T-cell (primary cell): ENCODE measurements around the gene LTBP2. TPM values are rescaled to one million over a fixed set of nuclear protein-coding genes. Genes with fewer than 3 reads are reported as not detected.

ENCODE experiments used
- ATAC-seq, 4 experiments: fragments of 200-7000 bp in 3 of 4; fragments of 150-1000 bp in 1 of 4; cut with Tn5 transposase; replicated peaks in 1 of 4; 1 replicate in 3 of 4; 2 replicates in 1 of 4; pipeline ENCODE4 v1.10.0; 2021; ENCODE audit warnings: moderate library complexity in 3 of 4, mild to moderate bottlenecking in 2 of 4, moderate number of reproducible peaks in 1 of 4
- CTCF ChIA-PET, 2 donors: fragments of 300-600 bp; sonication (Branson Sonifier 250); formaldehyde crosslinking; loops; one replicate each; lab custom pipeline; 2022; ENCODE audit warnings: antibody characterized with exemption in 2 of 2; lab: Charles Lee
- POLR2A ChIA-PET, 2 donors: fragments of 300-600 bp; sonication (Branson Sonifier 250); formaldehyde crosslinking; loops; one replicate each; lab custom pipeline; 2022; ENCODE audit warnings: antibody characterized with exemption in 2 of 2; lab: Charles Lee
- DNase-seq, 35 experiments: peaks; one replicate each; pipeline versions ENCODE4 v3.0.0 to v3.0.0-alpha.2; 2013 to 2023
- H3K27ac ChIP-seq: one replicate; pipeline ENCODE4 v1.5.1; 2013; ENCODE audit warnings: low read length
- H3K27me3 ChIP-seq, 2 experiments: replicated peaks in 1 of 2; 1 replicate in 1 of 2; 2 replicates in 1 of 2; pipeline versions ENCODE4 v1.6.1 to v1.7.0; 2013; ENCODE audit warnings: low read length in 1 of 2, mixed read lengths in 1 of 2; ENCODE audit not compliant: control insufficient read depth in 2 of 2, insufficient read depth in 2 of 2; ENCODE audit errors: extremely low read depth in 1 of 2
- H3K36me3 ChIP-seq, 2 donors: 1 replicate in 1 of 2; 2 replicates in 1 of 2; pipeline versions ENCODE4 v1.6.1 to v1.7.0; 2013; ENCODE audit warnings: low read length in 1 of 2; ENCODE audit not compliant: control insufficient read depth in 2 of 2, insufficient read depth in 1 of 2; ENCODE audit errors: extremely low read depth in 1 of 2
- H3K4me1 ChIP-seq, 2 experiments: 1 replicate in 1 of 2; 2 replicates in 1 of 2; pipeline versions ENCODE4 v1.6.1 to v1.7.0; 2013; ENCODE audit warnings: low read length in 2 of 2, mixed read lengths in 1 of 2; ENCODE audit not compliant: insufficient read depth in 2 of 2, control insufficient read depth in 1 of 2; ENCODE audit errors: extremely low read depth in 1 of 2
- H3K4me3 ChIP-seq, 2 donors: 1 replicate in 1 of 2; 2 replicates in 1 of 2; pipeline versions ENCODE4 v1.5.1 to v1.7.0; 2013; ENCODE audit warnings: mild to moderate bottlenecking in 2 of 2, low read length in 1 of 2, moderate library complexity in 1 of 2; ENCODE audit not compliant: control insufficient read depth in 1 of 2; ENCODE audit errors: extremely low read depth in 1 of 2
- H3K9me3 ChIP-seq: 2 replicates; pipeline ENCODE4 v1.7.0; 2013
- H3K27ac Mint-ChIP-seq, 2 donors: one replicate each; pipeline ENCODE4 v1.8.0; 2020 to 2021; ENCODE audit warnings: mild to moderate bottlenecking in 2 of 2, mixed read lengths in 2 of 2
- H3K27me3 Mint-ChIP-seq, 2 donors: one replicate each; pipeline ENCODE4 v1.8.0; 2021 to 2022; ENCODE audit warnings: mixed read lengths in 2 of 2
- H3K36me3 Mint-ChIP-seq: one replicate; pipeline ENCODE4 v1.8.0; 2021; ENCODE audit warnings: mixed read lengths
- H3K4me1 Mint-ChIP-seq, 3 donors: one replicate each; pipeline ENCODE4 v1.8.0; 2020 to 2022; ENCODE audit warnings: mixed read lengths in 3 of 3, mild to moderate bottlenecking in 1 of 3
- H3K4me3 Mint-ChIP-seq, 3 donors: one replicate each; pipeline ENCODE4 v1.8.0; 2020 to 2022; ENCODE audit warnings: mild to moderate bottlenecking in 3 of 3, mixed read lengths in 3 of 3, moderate library complexity in 3 of 3
- H3K9me3 Mint-ChIP-seq, 3 donors: one replicate each; pipeline ENCODE4 v1.8.0; 2020 to 2022; ENCODE audit warnings: mixed read lengths in 3 of 3
- WGBS: methylation state at CpG from one replicate; pipeline ENCODE4 v1.1.5; 2013; ENCODE audit warnings: missing lambda C conversion rate; ENCODE audit not compliant: insufficient coverage; 5-methylcytosine and 5-hydroxymethylcytosine counted together
- total RNA-seq, 35 experiments: library from RNA in 6 of 35; stranded (reverse) in 6 of 35; fragments of 120-200 nt in 1 of 35; gene quantifications; one replicate each; pipeline versions ENCODE4 v1.2.1 to v1.2.4 and lab custom pipeline; 2013 to 2026

The LTBP2 gene
- total RNA-seq, 5 donors from 2014 or later (not counting 1 experiment from before 2014, with no cell fraction given): 0.39 to 1.7 (median 1.1) TPM

DNA sequence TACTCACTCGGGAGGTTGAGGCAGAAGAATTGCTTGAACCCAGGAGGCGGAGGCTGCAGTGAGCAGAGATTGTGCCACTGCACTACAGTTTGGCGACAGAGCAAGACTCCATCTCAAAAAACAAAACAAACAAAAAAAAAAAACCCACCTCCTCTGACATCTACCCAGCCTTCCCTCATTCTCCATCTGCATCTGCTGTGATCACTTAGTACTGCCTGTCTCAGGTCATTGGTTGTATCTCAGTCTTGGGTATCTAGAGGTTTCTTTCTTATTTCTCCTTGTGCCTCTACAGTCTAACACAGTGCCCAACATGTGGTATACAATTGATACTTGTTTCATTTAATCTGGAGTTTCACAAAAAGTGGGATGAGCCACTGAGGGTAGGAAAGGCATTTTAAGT is 5.3 kb downstream of the LTBP2 start:
- Mint-ChIP-seq H3K4me1 (peaks cover 13 to 16% (median 13%) of the 10 kb centered on the region in 3 donors), H3K27ac (no peak overlapping the region), H3K4me3 (no peak overlapping the region), H3K9me3 (no peaks in the 10 kb centered on the region), H3K27me3 (no peaks in the 10 kb centered on the region), H3K36me3 (no peaks in the 10 kb centered on the region)
- DNase-seq (no peak), ATAC-seq (no peak)
- ChIA-PET POLR2A (no interaction called here), CTCF (no interaction called here)
- Histone ChIP-seq H3K36me3 (no peaks in the 10 kb centered on the region), H3K9me3 (no peaks in the 10 kb centered on the region), H3K27ac (no peak overlapping the region), H3K27me3 (peaks cover 0 to 13% of the 10 kb centered on the region in 2 experiments), H3K4me1 (peaks cover 0 to 11% of the 10 kb centered on the region in 2 experiments), H3K4me3 (no peak overlapping the region)
- WGBS: 74% methylated on average over 2 of the region's 3 CpGs

DNA sequence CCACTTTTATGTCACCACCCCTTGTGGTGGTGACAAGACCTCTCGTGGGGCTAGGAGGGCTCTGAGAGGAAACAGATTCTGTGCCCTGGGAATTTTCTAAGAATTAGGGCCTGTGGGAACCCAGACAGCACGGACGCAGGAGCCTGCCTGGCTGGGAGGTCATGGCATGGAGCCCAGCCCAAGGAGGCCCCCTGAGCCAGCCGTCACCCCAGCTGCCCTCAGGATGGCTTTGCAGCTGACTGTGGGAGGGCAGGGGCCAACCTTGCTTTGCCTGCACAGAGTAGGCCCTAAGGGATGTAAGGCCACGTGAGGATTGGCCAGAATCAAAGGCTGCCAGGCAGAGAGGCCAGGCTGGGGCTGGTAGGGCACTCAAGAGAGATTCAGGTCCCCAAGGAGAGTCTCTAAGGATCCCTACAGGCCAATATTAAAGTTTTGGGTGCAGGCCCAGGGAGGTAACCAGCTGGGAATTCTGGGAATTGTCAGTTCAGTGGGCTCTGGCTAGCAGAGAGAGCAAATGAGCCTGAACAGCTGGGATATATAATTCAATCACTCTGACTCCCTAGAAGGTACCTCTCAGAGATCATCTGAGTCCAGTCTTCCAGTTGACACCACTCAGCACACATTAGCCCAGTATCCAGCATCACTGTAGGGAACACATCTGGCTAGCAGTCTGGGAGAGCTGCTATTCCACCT is 6.4 kb downstream of the LTBP2 start:
- H3K36me3 Mint-ChIP-seq: no peaks in the 10 kb centered on the region
- no peaks in the 10 kb centered on the region for H3K9me3 Mint-ChIP-seq
- POLR2A ChIA-PET: no interaction called here
- no peaks in the 10 kb centered on the region for H3K27me3 Mint-ChIP-seq
- H3K4me3 Mint-ChIP-seq: no peak overlapping the region
- DNase-seq (no peak), ATAC-seq (no peak)
- H3K27me3 ChIP-seq: peaks cover 0 to 6% of the 10 kb centered on the region in 2 experiments
- no peaks in the 10 kb centered on the region for H3K9me3 ChIP-seq
- CTCF ChIA-PET: no interaction called here
- H3K4me3 ChIP-seq: no peak overlapping the region
- H3K27ac ChIP-seq: no peak overlapping the region
- no peaks in the 10 kb centered on the region for H3K36me3 ChIP-seq
- H3K27ac Mint-ChIP-seq: no peak overlapping the region
- WGBS: 70% methylated on average over 5 of the region's 5 CpGs
- peaks cover 13 to 16% (median 13%) of the 10 kb centered on the region in 3 donors for H3K4me1 Mint-ChIP-seq
- peaks cover 0 to 8% of the 10 kb centered on the region in 2 experiments for H3K4me1 ChIP-seq

DNA sequence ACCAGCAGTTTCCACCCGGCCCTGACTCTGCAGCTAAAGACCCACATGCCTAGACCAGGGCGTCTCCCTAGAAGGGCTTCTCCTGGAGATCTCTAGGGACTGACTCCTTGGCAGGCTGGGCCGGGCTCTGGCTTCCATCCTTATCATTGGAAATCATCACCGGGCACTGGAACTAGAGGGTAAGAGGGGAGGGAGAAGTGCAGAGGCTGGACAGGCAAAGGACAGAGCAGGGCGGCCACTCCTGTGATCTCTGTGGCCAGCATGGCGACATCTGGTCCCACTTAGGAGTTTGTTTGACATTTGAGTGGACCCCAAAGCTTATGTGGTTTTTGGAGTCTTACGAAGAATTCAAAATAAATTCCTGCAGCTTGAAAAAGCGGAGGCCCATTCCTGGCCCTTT is 7.1 kb downstream of the LTBP2 start:
- H3K27ac ChIP-seq: no peak overlapping the region
- no peak overlapping the region for H3K27ac Mint-ChIP-seq
- DNase-seq (no peak), ATAC-seq (no peak)
- CTCF ChIA-PET: interaction anchor here in 1 of 2 donors (0.7 kb wide), 1 partner anchor 15 kb away, joined by 3 read pairs; no protein-coding TSS in a partner anchor
- no peaks in the 10 kb centered on the region for H3K9me3 ChIP-seq
- peaks cover 0 to 5% of the 10 kb centered on the region in 2 experiments for H3K27me3 ChIP-seq
- no peaks in the 10 kb centered on the region for H3K27me3 Mint-ChIP-seq
- H3K4me3 Mint-ChIP-seq: no peak overlapping the region
- peaks cover 10 to 11% (median 11%) of the 10 kb centered on the region in 3 donors for H3K4me1 Mint-ChIP-seq
- 86% methylated on average over 6 of the region's 8 CpGs for WGBS
- POLR2A ChIA-PET: no interaction called here
- no peaks in the 10 kb centered on the region for H3K36me3 Mint-ChIP-seq
- H3K36me3 ChIP-seq: no peaks in the 10 kb centered on the region
- H3K4me1 ChIP-seq: peaks cover 0 to 8% of the 10 kb centered on the region in 2 experiments
- H3K9me3 Mint-ChIP-seq: no peaks in the 10 kb centered on the region
- H3K4me3 ChIP-seq: no peak overlapping the region

DNA sequence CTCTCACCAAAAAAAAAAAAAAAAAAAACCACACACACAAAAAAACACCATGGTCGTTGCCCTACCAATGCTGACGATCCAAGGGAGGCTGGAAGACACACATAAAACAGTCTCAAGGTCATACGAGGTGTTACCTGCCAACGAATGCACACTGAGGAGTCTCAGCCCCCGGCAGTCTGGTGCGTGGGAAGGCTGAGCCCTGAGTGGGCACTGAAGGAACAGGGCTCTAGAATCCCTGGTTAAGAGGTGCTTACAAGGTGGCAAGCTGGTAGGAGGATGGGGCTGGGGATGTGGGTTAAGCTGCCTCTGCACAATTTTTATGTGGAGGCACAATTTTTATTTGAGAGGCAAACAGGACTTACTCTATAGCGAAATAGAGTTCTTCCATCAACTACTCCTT is 7.9 kb downstream of the LTBP2 start:
- Mint-ChIP-seq H3K27ac (no peak overlapping the region), H3K4me3 (no peak overlapping the region), H3K36me3 (no peaks in the 10 kb centered on the region), H3K27me3 (no peaks in the 10 kb centered on the region), H3K4me1 (peaks cover 4% of the 10 kb centered on the region in 3 donors), H3K9me3 (no peaks in the 10 kb centered on the region)
- Histone ChIP-seq H3K4me3 (no peak overlapping the region), H3K27ac (no peak overlapping the region), H3K27me3 (peaks cover 0 to 5% of the 10 kb centered on the region in 2 experiments), H3K4me1 (peaks cover 0 to 3% of the 10 kb centered on the region in 2 experiments), H3K9me3 (no peaks in the 10 kb centered on the region), H3K36me3 (no peaks in the 10 kb centered on the region)
- no peak for ATAC-seq
- no peak for DNase-seq
- ChIA-PET POLR2A (no interaction called here), CTCF (interaction anchor here in 1 of 2 donors (0.6 to 0.7 kb wide), 3 partner anchors 16 to 305 kb away, joined by 3 to 10 read pairs (median 9); no protein-coding TSS in a partner anchor)
- whole genome bisulfite sequencing: 71% methylated on average over 5 of the region's 7 CpGs

DNA sequence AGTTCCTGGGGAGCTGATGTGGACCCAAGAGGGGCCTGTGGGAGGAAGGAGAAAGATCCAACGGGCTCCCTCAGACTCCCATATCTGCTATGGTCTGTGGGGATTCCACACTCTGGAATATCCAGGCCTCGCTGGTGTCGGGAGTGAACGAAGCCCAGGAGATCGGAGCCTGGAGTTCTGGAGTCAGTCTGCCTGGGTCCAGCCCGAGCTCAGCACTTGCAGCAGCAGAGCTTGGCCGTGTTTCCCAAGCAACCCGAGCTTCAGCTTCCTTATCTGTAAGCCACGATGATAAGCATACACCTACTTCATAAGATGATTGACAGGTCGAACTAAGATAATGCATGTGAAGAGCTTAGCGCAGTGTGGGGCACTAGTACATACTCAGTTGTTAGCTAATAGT is 10.1 kb downstream of the LTBP2 start:
- no peaks in the 10 kb centered on the region for H3K27me3 Mint-ChIP-seq
- no peaks in the 10 kb centered on the region for H3K36me3 Mint-ChIP-seq
- no peak for DNase-seq
- Histone ChIP-seq H3K4me3 (no peak overlapping the region), H3K9me3 (no peaks in the 10 kb centered on the region), H3K27ac (no peak overlapping the region), H3K4me1 (no peaks in the 10 kb centered on the region), H3K27me3 (peaks cover 0 to 7% of the 10 kb centered on the region in 2 experiments), H3K36me3 (no peaks in the 10 kb centered on the region)
- ChIA-PET CTCF (interaction anchor here in 1 of 2 donors (0.5 to 1.3 kb wide), 3 partner anchors 17 to 666 kb away, joined by 3 to 4 read pairs (median 3); no protein-coding TSS in a partner anchor), POLR2A (no interaction called here)
- no peak overlapping the region for H3K4me3 Mint-ChIP-seq
- H3K9me3 Mint-ChIP-seq: no peaks in the 10 kb centered on the region
- WGBS: 83% methylated on average over 8 of the region's 11 CpGs
- H3K4me1 Mint-ChIP-seq: no peaks in the 10 kb centered on the region
- no peak overlapping the region for H3K27ac Mint-ChIP-seq
- ATAC-seq: no peak

DNA sequence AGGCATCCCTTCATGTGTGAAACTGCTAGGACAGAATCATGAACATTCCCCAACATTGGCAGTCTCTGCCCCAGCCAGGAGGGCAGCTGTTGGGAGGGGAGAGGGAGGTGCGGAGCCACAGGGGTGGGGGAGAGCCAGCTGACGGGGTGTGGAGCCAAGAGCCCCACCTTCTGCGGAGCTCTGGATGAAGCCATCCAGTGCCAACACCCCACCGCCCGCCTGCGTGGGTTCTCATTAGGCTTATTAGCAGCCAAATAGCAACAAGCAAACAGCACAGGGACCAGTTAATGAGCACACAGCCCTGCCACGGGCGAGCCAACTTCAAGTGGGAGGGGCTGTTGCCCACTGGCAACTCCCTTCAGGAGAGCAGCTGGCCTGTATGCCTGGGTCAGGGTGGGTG is 12.1 kb downstream of the LTBP2 start:
- 93% methylated on average over 8 of the region's 8 CpGs for WGBS
- Mint-ChIP-seq H3K36me3 (no peaks in the 10 kb centered on the region), H3K9me3 (no peaks in the 10 kb centered on the region), H3K27ac (no peak overlapping the region), H3K4me1 (no peaks in the 10 kb centered on the region), H3K4me3 (no peak overlapping the region), H3K27me3 (no peaks in the 10 kb centered on the region)
- POLR2A ChIA-PET: no interaction called here
- Histone ChIP-seq H3K4me1 (no peaks in the 10 kb centered on the region), H3K27me3 (peaks cover 0 to 18% of the 10 kb centered on the region in 2 experiments), H3K9me3 (no peaks in the 10 kb centered on the region), H3K27ac (no peak overlapping the region), H3K36me3 (no peaks in the 10 kb centered on the region), H3K4me3 (no peak overlapping the region)
- ATAC-seq: no peak
- CTCF ChIA-PET: interaction anchor here in 1 of 2 donors (0.9 kb wide), 1 partner anchor 9 kb away, joined by 3 read pairs; no protein-coding TSS in a partner anchor
- DNase-seq: no peak
